ENCODE measurements around the gene OR3A1. TPM values are rescaled to one million over a fixed set of nuclear protein-coding genes. Genes with fewer than 3 reads are reported as not detected.
"Not testable (repeated sequence)": the region's sequence is repeated elsewhere in the genome, so short reads cannot be mapped to it uniquely, and the experiment has no call there.

The OR3A1 gene
- total and polyA plus RNA-seq, 8 donors: not detected

- H3K36me3 ChIP-seq: no peaks in the 10 kb centered on the region
- no peak overlapping the region for H3K27ac ChIP-seq
- H3K4me3 ChIP-seq: no peak overlapping the region
- TF ChIP-seq POLR2AphosphoS5 (IDR thresholded peaks at IDR 0.05): no peak
- TF ChIP-seq EP300 (IDR thresholded peaks at IDR 0.05): no peak
- TF ChIP-seq, protein P1, sequence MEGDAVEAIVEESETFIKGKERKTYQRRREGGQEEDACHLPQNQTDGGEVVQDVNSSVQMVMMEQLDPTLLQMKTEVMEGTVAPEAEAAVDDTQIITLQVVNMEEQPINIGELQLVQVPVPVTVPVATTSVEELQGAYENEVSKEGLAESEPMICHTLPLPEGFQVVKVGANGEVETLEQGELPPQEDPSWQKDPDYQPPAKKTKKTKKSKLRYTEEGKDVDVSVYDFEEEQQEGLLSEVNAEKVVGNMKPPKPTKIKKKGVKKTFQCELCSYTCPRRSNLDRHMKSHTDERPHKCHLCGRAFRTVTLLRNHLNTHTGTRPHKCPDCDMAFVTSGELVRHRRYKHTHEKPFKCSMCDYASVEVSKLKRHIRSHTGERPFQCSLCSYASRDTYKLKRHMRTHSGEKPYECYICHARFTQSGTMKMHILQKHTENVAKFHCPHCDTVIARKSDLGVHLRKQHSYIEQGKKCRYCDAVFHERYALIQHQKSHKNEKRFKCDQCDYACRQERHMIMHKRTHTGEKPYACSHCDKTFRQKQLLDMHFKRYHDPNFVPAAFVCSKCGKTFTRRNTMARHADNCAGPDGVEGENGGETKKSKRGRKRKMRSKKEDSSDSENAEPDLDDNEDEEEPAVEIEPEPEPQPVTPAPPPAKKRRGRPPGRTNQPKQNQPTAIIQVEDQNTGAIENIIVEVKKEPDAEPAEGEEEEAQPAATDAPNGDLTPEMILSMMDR (IDR thresholded peaks at IDR 0.05): no peak
- no peak for TF ChIP-seq POLR2A (IDR thresholded peaks at IDR 0.05)
- intact Hi-C loops (cut with DNase I; ENCODE audit: low total_unique reads): no loop called here
- 82 to 88% (median 85%) methylated on average over 5 of the region's 5 CpGs for WGBS, 5 donors
- H3K4me1 ChIP-seq: no peaks in the 10 kb centered on the region
- peaks cover 0 to 4% (median 0%) of the 10 kb centered on the region in 3 donors for H3K27me3 ChIP-seq
- H3K9me3 ChIP-seq: peaks cover 0 to 30% (median 16%) of the 10 kb centered on the region in 4 donors
- no peak for DNase-seq
Measured at GRCh38 chr17:3271072-3271848, 26.9 kb downstream of the OR3A1 start.

- no peak overlapping the region for H3K27ac ChIP-seq
- no peaks in the 10 kb centered on the region for H3K27me3 ChIP-seq
- intact Hi-C loops (cut with DNase I; ENCODE audit: low total_unique reads): no loop called here
- H3K4me1 ChIP-seq: no peaks in the 10 kb centered on the region
- DNase-seq: no peak
- H3K36me3 ChIP-seq: no peaks in the 10 kb centered on the region
- TF ChIP-seq EP300 (IDR thresholded peaks at IDR 0.05) (no peak), POLR2A (IDR thresholded peaks at IDR 0.05) (no peak), POLR2AphosphoS5 (IDR thresholded peaks at IDR 0.05) (no peak)
- TF ChIP-seq, protein P1 (IDR thresholded peaks at IDR 0.05): no peak
- WGBS, 5 donors: 75 to 83% (median 80%) methylated on average over 12 to 13 of the region's 13 CpGs
- H3K4me3 ChIP-seq: no peak overlapping the region
- H3K9me3 ChIP-seq: no peaks in the 10 kb centered on the region
Measured at GRCh38 chr17:3260600-3260999, 37.6 kb downstream of the OR3A1 start.

- TF ChIP-seq POLR2AphosphoS5 (IDR thresholded peaks at IDR 0.05): no peak
- TF ChIP-seq EP300 (IDR thresholded peaks at IDR 0.05): no peak
- no peak for TF ChIP-seq POLR2A (IDR thresholded peaks at IDR 0.05)
- TF ChIP-seq, protein P1 (IDR thresholded peaks at IDR 0.05): no peak
- intact Hi-C loops (cut with DNase I; ENCODE audit: low total_unique reads): no loop called here
- no peak overlapping the region for H3K4me3 ChIP-seq
Measured at GRCh38 chr17:3260163-3260562, 38.0 kb downstream of the OR3A1 start.

GRCh38 chr17:3256575-3256974, 41.6 kb downstream of the OR3A1 start:
- WGBS, 5 donors: 83 to 93% (median 89%) methylated on average over 8 of the region's 8 CpGs
- H3K4me3 ChIP-seq: no peak overlapping the region
- peaks cover 0 to 6% (median 0%) of the 10 kb centered on the region in 4 donors for H3K9me3 ChIP-seq
- H3K27ac ChIP-seq: no peak overlapping the region
- no peak for DNase-seq
- no peak for TF ChIP-seq POLR2A (IDR thresholded peaks at IDR 0.05)
- TF ChIP-seq EP300 (IDR thresholded peaks at IDR 0.05): no peak
- TF ChIP-seq, protein P1 (IDR thresholded peaks at IDR 0.05): no peak
- TF ChIP-seq POLR2AphosphoS5 (IDR thresholded peaks at IDR 0.05): no peak
- intact Hi-C loops (cut with DNase I; ENCODE audit: low total_unique reads): no loop called here
- H3K4me1 ChIP-seq: no peaks in the 10 kb centered on the region
- no peaks in the 10 kb centered on the region for H3K36me3 ChIP-seq
- H3K27me3 ChIP-seq: no peaks in the 10 kb centered on the region

More at GRCh38 chr17:3260163-3260562, 38.0 kb downstream of the OR3A1 start:
- H3K36me3 ChIP-seq: no peaks in the 10 kb centered on the region
- no peaks in the 10 kb centered on the region for H3K4me1 ChIP-seq
- no peak overlapping the region for H3K27ac ChIP-seq
- DNase-seq: no peak
- H3K27me3 ChIP-seq: no peaks in the 10 kb centered on the region
- 72 to 90% (median 83%) methylated on average over 1 of the region's 1 CpG for WGBS, 5 donors
- H3K9me3 ChIP-seq: peaks cover 0 to 2% (median 0%) of the 10 kb centered on the region in 4 donors

- 100% methylated on average over 1 of the region's 2 CpGs; no CpG with 5 or more reads in 2 of the 5 donors for WGBS, 5 donors
- H3K9me3 ChIP-seq: not testable (repeated sequence)
Measured at GRCh38 chr17:3249013-3249412, 49.1 kb downstream of the OR3A1 start.

GRCh38 chr17:3244841-3245240, 53.3 kb downstream of the OR3A1 start:
- H3K9me3 ChIP-seq; H3K4me1 ChIP-seq; H3K27me3 ChIP-seq; H3K4me3 ChIP-seq; H3K27ac ChIP-seq; DNase-seq; H3K36me3 ChIP-seq; intact Hi-C loops (cut with DNase I; ENCODE audit: low total_unique reads): not testable (repeated sequence)
- WGBS, 5 donors: 6 to 44% (median 28%) methylated on average over 1 of the region's 1 CpG

More at GRCh38 chr17:3249013-3249412, 49.1 kb downstream of the OR3A1 start:
- intact Hi-C loops (cut with DNase I; ENCODE audit: low total_unique reads); H3K27ac ChIP-seq; H3K27me3 ChIP-seq; H3K4me1 ChIP-seq; H3K4me3 ChIP-seq; DNase-seq; H3K36me3 ChIP-seq: not testable (repeated sequence)

DNA sequence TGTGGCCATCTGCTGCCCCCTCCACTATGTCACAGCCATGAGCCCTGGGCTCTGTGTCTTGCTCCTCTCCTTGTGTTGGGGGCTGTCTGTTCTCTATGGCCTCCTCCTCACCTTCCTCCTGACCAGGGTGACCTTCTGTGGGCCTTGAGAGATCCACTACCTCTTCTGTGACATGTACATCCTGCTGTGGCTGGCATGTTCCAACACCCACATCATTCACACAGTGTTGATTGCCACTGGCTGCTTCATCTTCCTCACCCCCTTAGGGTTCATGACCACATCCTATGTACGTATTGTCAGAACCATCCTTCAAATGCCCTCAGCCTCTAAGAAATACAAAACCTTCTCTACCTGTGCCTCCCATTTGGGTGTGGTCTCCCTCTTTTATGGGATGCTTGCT, 57.1 kb downstream of the OR3A1 start:
- H3K4me1 ChIP-seq; H3K9me3 ChIP-seq; intact Hi-C loops (cut with DNase I; ENCODE audit: low total_unique reads); H3K27ac ChIP-seq; H3K4me3 ChIP-seq; DNase-seq; H3K27me3 ChIP-seq; H3K36me3 ChIP-seq: not testable (repeated sequence)
- 88 to 100% (median 94%) methylated on average over 1 of the region's 1 CpG; no CpG with 5 or more reads in 1 of the 5 donors for WGBS, 5 donors
